WTC11 (cell line): ENCODE data around the gene PLRG1. TPM values are rescaled to one million over a fixed set of nuclear protein-coding genes. Genes with fewer than 3 reads are reported as not detected.

ENCODE experiments used
- ATAC-seq: fragments of 200-7000 bp; cut with Tn5 transposase; 2 replicates; pipeline ENCODE4 v1.10.0; 2021; ENCODE audit warnings: mild to moderate bottlenecking, moderate library complexity
- CTCF ChIA-PET: fragments of 300-600 bp; sonication (Branson Sonifier 250); formaldehyde crosslinking; loops from one replicate; lab custom pipeline; 2021; ENCODE audit warnings: antibody characterized with exemption; lab: Charles Lee
- POLR2A ChIA-PET: fragments of 350-600 bp; sonication (Branson Sonifier 250); formaldehyde crosslinking; loops from one replicate; lab custom pipeline; 2021; ENCODE audit warnings: antibody characterized with exemption; lab: Charles Lee
- DNase-seq: peaks from one replicate; pipeline ENCODE4 v3.0.0; 2021; ENCODE audit warnings: low spot score
- H3K27ac Mint-ChIP-seq: 2 replicates; pipeline ENCODE4 v1.8.0; 2021; ENCODE audit warnings: mixed read lengths
- H3K27me3 Mint-ChIP-seq: 2 replicates; pipeline ENCODE4 v1.8.0; 2021; ENCODE audit warnings: low read depth, mild to moderate bottlenecking, moderate library complexity, mixed read lengths
- H3K36me3 Mint-ChIP-seq: 2 replicates; pipeline ENCODE4 v1.8.0; 2021; ENCODE audit warnings: mixed read lengths
- H3K4me1 Mint-ChIP-seq: 2 replicates; pipeline ENCODE4 v1.8.0; 2022; ENCODE audit warnings: mixed read lengths
- H3K4me3 Mint-ChIP-seq: 2 replicates; pipeline ENCODE4 v1.8.0; 2021; ENCODE audit warnings: mild to moderate bottlenecking, moderate library complexity, mixed read lengths
- H3K9me3 Mint-ChIP-seq: 2 replicates; pipeline ENCODE4 v1.8.0; 2021; ENCODE audit warnings: mixed read lengths
- ATF3 ChIP-seq: sonication (generic); formaldehyde crosslinking; conservative IDR thresholded peaks from 2 replicates; pipeline ENCODE4 v1.8.1; 2022; ENCODE audit warnings: mild to moderate bottlenecking, missing genetic modification reagents
- CTCF ChIP-seq: fragments of 200-600 bp; IDR thresholded peaks from 2 replicates; pipeline ENCODE4 v1.8.0; 2022; ENCODE audit warnings: antibody characterized with exemption
- EMX1 ChIP-seq: fragments of 250-450 bp; sonication (Bioruptor Pico); IDR thresholded peaks from 2 replicates; pipeline ENCODE4 v1.8.0; 2021; ENCODE audit warnings: mild to moderate bottlenecking
- ERG ChIP-seq: fragments of 250-450 bp; sonication (Bioruptor Pico); IDR thresholded peaks from 2 replicates; pipeline ENCODE4 v1.8.0; 2021; ENCODE audit warnings: mild to moderate bottlenecking
- GRHL2 ChIP-seq: fragments of 250-450 bp; sonication (Bioruptor Pico); IDR thresholded peaks from 2 replicates; pipeline ENCODE4 v1.8.0; 2022; ENCODE audit warnings: mild to moderate bottlenecking, moderate library complexity; ENCODE audit not compliant: insufficient replicate concordance, severe bottlenecking
- HMGXB4 ChIP-seq: sonication (generic); formaldehyde crosslinking; IDR thresholded peaks from 2 replicates; pipeline ENCODE4 v1.8.1; 2023; ENCODE audit warnings: mild to moderate bottlenecking, moderate library complexity, missing genetic modification reagents
- NFATC4 ChIP-seq: fragments of 250-450 bp; sonication (Bioruptor Pico); IDR thresholded peaks from 2 replicates; pipeline ENCODE4 v1.9.0; 2021; ENCODE audit warnings: mild to moderate bottlenecking
- RORB ChIP-seq: fragments of 250-450 bp; sonication (Bioruptor Pico); IDR thresholded peaks from 2 replicates; pipeline ENCODE4 v1.9.0; 2021; ENCODE audit warnings: mild to moderate bottlenecking
- STAT6 ChIP-seq: sonication (generic); formaldehyde crosslinking; conservative IDR thresholded peaks from 2 replicates; pipeline ENCODE4 v1.8.1; 2023; ENCODE audit warnings: mild to moderate bottlenecking, low read depth, missing genetic modification reagents, moderate library complexity
- TEAD1 ChIP-seq: sonication (generic); formaldehyde crosslinking; IDR thresholded peaks from 2 replicates; pipeline ENCODE4 v1.8.0; 2022; ENCODE audit warnings: mild to moderate bottlenecking, missing genetic modification reagents
- USF1 ChIP-seq: sonication (generic); formaldehyde crosslinking; IDR thresholded peaks from 2 replicates; pipeline ENCODE4 v1.8.0; 2022; ENCODE audit warnings: mild to moderate bottlenecking, missing genetic modification reagents
- USF2 ChIP-seq: sonication (generic); formaldehyde crosslinking; IDR thresholded peaks from 2 replicates; pipeline ENCODE4 v1.8.1; 2023; ENCODE audit warnings: mild to moderate bottlenecking, missing genetic modification reagents, moderate library complexity
- ZBTB43 ChIP-seq: sonication (generic); formaldehyde crosslinking; IDR thresholded peaks from 2 replicates; pipeline ENCODE4 v1.8.1; 2023; ENCODE audit warnings: mild to moderate bottlenecking, missing genetic modification reagents
- ZNF219 ChIP-seq: sonication (generic); formaldehyde crosslinking; IDR thresholded peaks from 2 replicates; pipeline ENCODE4 v1.8.0; 2023; ENCODE audit warnings: missing genetic modification reagents, mild to moderate bottlenecking, borderline replicate concordance
- ZNF396 ChIP-seq: fragments of 250-450 bp; sonication (Bioruptor Pico); IDR thresholded peaks from 2 replicates; pipeline ENCODE4 v1.8.0; 2021; ENCODE audit warnings: mild to moderate bottlenecking, moderate library complexity, borderline replicate concordance
- ZSCAN18 ChIP-seq: fragments of 250-450 bp; sonication (Bioruptor Pico); IDR thresholded peaks from 2 replicates; pipeline ENCODE4 v2.1.2; 2022; ENCODE audit warnings: mild to moderate bottlenecking, moderate library complexity
- total RNA-seq: library from RNA; stranded (reverse); gene quantifications from 3 replicates; pipeline ENCODE4 v1.2.3, GENCODE V29; 2021

PLRG1 gene
- total RNA-seq, 1 experiment from 2014 or later = 84.8 TPM

- Mint-ChIP-seq H3K27me3 (no peaks in the 10 kb centered on the region), H3K27ac (no peak overlapping the region), H3K4me3 (no peak overlapping the region), H3K36me3 (no peaks in the 10 kb centered on the region), H3K4me1 (peaks cover 12% of the 10 kb centered on the region), H3K9me3 (no peaks in the 10 kb centered on the region)
- ChIA-PET CTCF (interaction anchor here (1.8 to 2.2 kb wide), 2 partner anchors 23 to 90 kb away, joined by 4 to 11 read pairs; no protein-coding TSS in a partner anchor), POLR2A (no interaction called here)
- ATAC-seq (no peak), DNase-seq (no peak)
- TF ChIP-seq ZBTB43 (CRISPR knock-in tag) = no peak
- no peak for TF ChIP-seq CTCF
- no peak for TF ChIP-seq GRHL2
- no peak for TF ChIP-seq STAT6 (CRISPR knock-in tag)
- no peak for TF ChIP-seq ZSCAN18 (CRISPR knock-in tag)
- no peak for TF ChIP-seq ERG (CRISPR knock-in tag)
- TF ChIP-seq HMGXB4 (CRISPR knock-in tag) = no peak
- TF ChIP-seq USF1 (CRISPR knock-in tag) = no peak
- TF ChIP-seq ZNF219 = no peak
- no peak for TF ChIP-seq RORB
- no peak for TF ChIP-seq TEAD1 (CRISPR knock-in tag)
- TF ChIP-seq ZNF396 = no peak
- TF ChIP-seq ATF3 (CRISPR knock-in tag) = no peak
- TF ChIP-seq USF2 (CRISPR knock-in tag) = no peak
- no peak for TF ChIP-seq EMX1 (CRISPR knock-in tag)
- TF ChIP-seq NFATC4 (CRISPR knock-in tag) = no peak
Measured at GRCh38 chr4:154528869-154529268, 21.3 kb downstream of the PLRG1 start.
